ENCODE measurements around the gene AK3. TPM values are rescaled to one million over a fixed set of nuclear protein-coding genes. Genes with fewer than 3 reads are reported as not detected.

Gene AK3
- total and polyA plus RNA-seq, 9 of the 15 experiments (the other 6 are each of a cell fraction or from before 2014, with no cell fraction given): 12.2 to 78.6 (median 41.8) TPM

- peak; percentile 64 for TF ChIP-seq MGA (IDR thresholded peaks at IDR 0.05)
- no peak for TF ChIP-seq XRCC3 (IDR thresholded peaks at IDR 0.05)
- TF ChIP-seq, protein P1, sequence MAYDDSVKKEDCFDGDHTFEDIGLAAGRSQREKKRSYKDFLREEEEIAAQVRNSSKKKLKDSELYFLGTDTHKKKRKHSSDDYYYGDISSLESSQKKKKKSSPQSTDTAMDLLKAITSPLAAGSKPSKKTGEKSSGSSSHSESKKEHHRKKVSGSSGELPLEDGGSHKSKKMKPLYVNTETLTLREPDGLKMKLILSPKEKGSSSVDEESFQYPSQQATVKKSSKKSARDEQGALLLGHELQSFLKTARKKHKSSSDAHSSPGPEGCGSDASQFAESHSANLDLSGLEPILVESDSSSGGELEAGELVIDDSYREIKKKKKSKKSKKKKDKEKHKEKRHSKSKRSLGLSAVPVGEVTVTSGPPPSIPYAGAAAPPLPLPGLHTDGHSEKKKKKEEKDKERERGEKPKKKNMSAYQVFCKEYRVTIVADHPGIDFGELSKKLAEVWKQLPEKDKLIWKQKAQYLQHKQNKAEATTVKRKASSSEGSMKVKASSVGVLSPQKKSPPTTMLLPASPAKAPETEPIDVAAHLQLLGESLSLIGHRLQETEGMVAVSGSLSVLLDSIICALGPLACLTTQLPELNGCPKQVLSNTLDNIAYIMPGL (CRISPR knock-in tag; IDR thresholded peaks at IDR 0.05): 0 out of 2 replicates have a peak, but pooled peaks have one; percentile 53
- TF ChIP-seq TCF7L2 (IDR thresholded peaks at IDR 0.05; ENCODE audit: low read depth, low read length): no peak
- TF ChIP-seq NCOA2 (IDR thresholded peaks at IDR 0.05; ENCODE audit: partially characterized antibody in 2 of 2): no peak
- peak; percentile 70 for TF ChIP-seq ZNF143 (CRISPR knock-in tag; IDR thresholded peaks at IDR 0.05)
- peak; percentile 60; the same call in 1 of the 2 replicates for TF ChIP-seq NBN (IDR thresholded peaks at IDR 0.05; ENCODE audit: low read depth)
- TF ChIP-seq NFIX (CRISPR knock-in tag; IDR thresholded peaks at IDR 0.05; ENCODE audit: low read depth): no peak
- no peak for TF ChIP-seq DACH1 (IDR thresholded peaks at IDR 0.05; ENCODE audit: partially characterized antibody)
- no peak for TF ChIP-seq HSF4 (CRISPR knock-in tag; IDR thresholded peaks at IDR 0.05; ENCODE audit: borderline replicate concordance)
- TF ChIP-seq NR4A1 (CRISPR knock-in tag; IDR thresholded peaks at IDR 0.05): no peak
- no peak for TF ChIP-seq NR4A1 (tag; IDR thresholded peaks at IDR 0.05)
- no peak for TF ChIP-seq RFX7 (CRISPR knock-in tag; IDR thresholded peaks at IDR 0.05)
- TF ChIP-seq BRD4 (IDR thresholded peaks at IDR 0.05): no peak; the same call in 1 of the 2 replicates
- TF ChIP-seq NFRKB (IDR thresholded peaks at IDR 0.05; ENCODE audit: low read depth): no peak; the same call in 1 of the 2 replicates
Measured at GRCh38 chr9:4679268-4680172, 61.5 kb downstream of the AK3 start, which contains the start of gene CDC37L1 (continued).

All from K562 (cell line).